ENCODE data around the gene C6orf163.

The C6orf163 gene

GRCh38 chr6:87375315-87375714, 30.7 kb downstream of the C6orf163 start:
- Histone ChIP-seq H3K79me1 (replicated peaks; ENCODE audit: low read length, poor library complexity, severe bottlenecking) (no peaks in the 10 kb centered on the region), H3K18ac (ENCODE audit: low read depth in 1 of 2, low read length in 2 of 2) (no peak overlapping the region), H2AK5ac (ENCODE audit: low read length, severe bottlenecking) (no peak overlapping the region), H3K9ac (ENCODE audit: low read length) (no peak overlapping the region), H4K91ac (ENCODE audit: low read length) (no peak overlapping the region), H3K14ac (ENCODE audit: low read length in 2 of 2) (no peak overlapping the region), H3K4me2 (ENCODE audit: low read length, poor library complexity, severe bottlenecking) (no peak overlapping the region), H2AFZ (ENCODE audit: low read depth, low read length) (no peak overlapping the region), H3K4me3 (ENCODE audit: insufficient read depth in 1 of 2, low read depth in 1 of 2, low read length in 2 of 2) (no peak overlapping the region), H3K4me1 (ENCODE audit: control insufficient read depth, insufficient read depth, low read depth, low read length) (no peaks in the 10 kb centered on the region), H3K4ac (ENCODE audit: low read depth in 1 of 2, low read length in 2 of 2) (no peak overlapping the region), H3K36me3 (ENCODE audit: control insufficient read depth in 1 of 2, insufficient read depth in 2 of 2, low read depth in 1 of 2, low read length in 2 of 2) (no peaks in the 10 kb centered on the region), H3K9me3 (ENCODE audit: control insufficient read depth, low read length) (peaks cover 4% of the 10 kb centered on the region), H2BK15ac (ENCODE audit: low read depth, poor library complexity, severe bottlenecking) (no peak overlapping the region), H2BK120ac (ENCODE audit: low read depth, low read length) (no peak overlapping the region), H2BK5ac (ENCODE audit: low read depth, low read length, poor library complexity, severe bottlenecking) (no peak overlapping the region), H3K27ac (ENCODE audit: low read length, poor library complexity, severe bottlenecking) (no peak overlapping the region), H2BK12ac (ENCODE audit: low read length in 2 of 2) (no peak overlapping the region), H3K27me3 (ENCODE audit: control insufficient read depth in 1 of 2, insufficient read depth in 1 of 2, low read length in 2 of 2) (no peaks in the 10 kb centered on the region), H3K23ac (ENCODE audit: low read length in 2 of 2) (no peak overlapping the region), H4K8ac (ENCODE audit: low read length) (no peak overlapping the region)
- 100% methylated on average over 1 of the region's 2 CpGs for WGBS
- no peak for DNase-seq

GRCh38 chr6:87376643-87377042, 32.0 kb downstream of the C6orf163 start:
- Histone ChIP-seq H3K18ac (ENCODE audit: low read depth in 1 of 2, low read length in 2 of 2) (no peak overlapping the region), H2BK15ac (ENCODE audit: low read depth, poor library complexity, severe bottlenecking) (no peak overlapping the region), H3K4ac (ENCODE audit: low read depth in 1 of 2, low read length in 2 of 2) (no peak overlapping the region), H2BK12ac (ENCODE audit: low read length in 2 of 2) (no peak overlapping the region), H3K27ac (ENCODE audit: low read length, poor library complexity, severe bottlenecking) (no peak overlapping the region), H3K9ac (ENCODE audit: low read length) (no peak overlapping the region), H3K9me3 (ENCODE audit: control insufficient read depth, low read length) (peaks cover 4% of the 10 kb centered on the region), H3K4me2 (ENCODE audit: low read length, poor library complexity, severe bottlenecking) (no peak overlapping the region), H4K8ac (ENCODE audit: low read length) (no peak overlapping the region), H4K91ac (ENCODE audit: low read length) (no peak overlapping the region), H3K79me1 (replicated peaks; ENCODE audit: low read length, poor library complexity, severe bottlenecking) (no peaks in the 10 kb centered on the region), H2BK120ac (ENCODE audit: low read depth, low read length) (no peak overlapping the region), H3K36me3 (ENCODE audit: control insufficient read depth in 1 of 2, insufficient read depth in 2 of 2, low read depth in 1 of 2, low read length in 2 of 2) (no peaks in the 10 kb centered on the region), H3K4me1 (ENCODE audit: control insufficient read depth, insufficient read depth, low read depth, low read length) (no peaks in the 10 kb centered on the region), H3K23ac (ENCODE audit: low read length in 2 of 2) (no peak overlapping the region), H3K4me3 (ENCODE audit: insufficient read depth in 1 of 2, low read depth in 1 of 2, low read length in 2 of 2) (no peak overlapping the region), H2BK5ac (ENCODE audit: low read depth, low read length, poor library complexity, severe bottlenecking) (no peak overlapping the region), H3K14ac (ENCODE audit: low read length in 2 of 2) (no peak overlapping the region), H2AFZ (ENCODE audit: low read depth, low read length) (no peak overlapping the region), H3K27me3 (ENCODE audit: control insufficient read depth in 1 of 2, insufficient read depth in 1 of 2, low read length in 2 of 2) (no peaks in the 10 kb centered on the region), H2AK5ac (ENCODE audit: low read length, severe bottlenecking) (no peak overlapping the region)
- DNase-seq: no peak
- 100% methylated on average over 1 of the region's 2 CpGs for WGBS

- H3K27ac ChIP-seq (ENCODE audit: low read length, poor library complexity, severe bottlenecking): no peak overlapping the region
- no peak for DNase-seq
- no peaks in the 10 kb centered on the region for H3K27me3 ChIP-seq (ENCODE audit: control insufficient read depth in 1 of 2, insufficient read depth in 1 of 2, low read length in 2 of 2)
- 94% methylated on average over 3 of the region's 4 CpGs for WGBS
- no peaks in the 10 kb centered on the region for H3K4me1 ChIP-seq (ENCODE audit: control insufficient read depth, insufficient read depth, low read depth, low read length)
- no peak overlapping the region for H2AFZ ChIP-seq (ENCODE audit: low read depth, low read length)
- H3K4ac ChIP-seq (ENCODE audit: low read depth in 1 of 2, low read length in 2 of 2): no peak overlapping the region
- no peak overlapping the region for H2AK5ac ChIP-seq (ENCODE audit: low read length, severe bottlenecking)
- H2BK15ac ChIP-seq (ENCODE audit: low read depth, poor library complexity, severe bottlenecking): no peak overlapping the region
- H3K4me3 ChIP-seq (ENCODE audit: insufficient read depth in 1 of 2, low read depth in 1 of 2, low read length in 2 of 2): no peak overlapping the region
- no peak overlapping the region for H3K4me2 ChIP-seq (ENCODE audit: low read length, poor library complexity, severe bottlenecking)
- H4K91ac ChIP-seq (ENCODE audit: low read length): no peak overlapping the region
- no peak overlapping the region for H4K8ac ChIP-seq (ENCODE audit: low read length)
- no peaks in the 10 kb centered on the region for H3K36me3 ChIP-seq (ENCODE audit: control insufficient read depth in 1 of 2, insufficient read depth in 2 of 2, low read depth in 1 of 2, low read length in 2 of 2)
- H3K18ac ChIP-seq (ENCODE audit: low read depth in 1 of 2, low read length in 2 of 2): no peak overlapping the region
- no peak overlapping the region for H3K14ac ChIP-seq (ENCODE audit: low read length in 2 of 2)
- no peak overlapping the region for H2BK12ac ChIP-seq (ENCODE audit: low read length in 2 of 2)
- H3K23ac ChIP-seq (ENCODE audit: low read length in 2 of 2): no peak overlapping the region
- H2BK120ac ChIP-seq (ENCODE audit: low read depth, low read length): no peak overlapping the region
- H2BK5ac ChIP-seq (ENCODE audit: low read depth, low read length, poor library complexity, severe bottlenecking): no peak overlapping the region
- no peaks in the 10 kb centered on the region for H3K9me3 ChIP-seq (ENCODE audit: control insufficient read depth, low read length)
- no peaks in the 10 kb centered on the region for H3K79me1 ChIP-seq (replicated peaks; ENCODE audit: low read length, poor library complexity, severe bottlenecking)
- H3K9ac ChIP-seq (ENCODE audit: low read length): no peak overlapping the region
Observed at GRCh38 chr6:87378947-87379346, 34.3 kb downstream of the C6orf163 start.

GRCh38 chr6:87382861-87383260, 38.2 kb downstream of the C6orf163 start:
- Histone ChIP-seq H3K9ac (ENCODE audit: low read length) (no peak overlapping the region), H3K27ac (ENCODE audit: low read length, poor library complexity, severe bottlenecking) (no peak overlapping the region), H3K4ac (ENCODE audit: low read depth in 1 of 2, low read length in 2 of 2) (no peak overlapping the region), H3K4me1 (ENCODE audit: control insufficient read depth, insufficient read depth, low read depth, low read length) (no peaks in the 10 kb centered on the region), H2AK5ac (ENCODE audit: low read length, severe bottlenecking) (no peak overlapping the region), H3K79me1 (replicated peaks; ENCODE audit: low read length, poor library complexity, severe bottlenecking) (no peaks in the 10 kb centered on the region), H4K8ac (ENCODE audit: low read length) (no peak overlapping the region), H3K9me3 (ENCODE audit: control insufficient read depth, low read length) (no peaks in the 10 kb centered on the region), H3K18ac (ENCODE audit: low read depth in 1 of 2, low read length in 2 of 2) (no peak overlapping the region), H3K27me3 (ENCODE audit: control insufficient read depth in 1 of 2, insufficient read depth in 1 of 2, low read length in 2 of 2) (no peaks in the 10 kb centered on the region), H4K91ac (ENCODE audit: low read length) (no peak overlapping the region), H3K14ac (ENCODE audit: low read length in 2 of 2) (no peak overlapping the region), H2BK5ac (ENCODE audit: low read depth, low read length, poor library complexity, severe bottlenecking) (no peak overlapping the region), H3K36me3 (ENCODE audit: control insufficient read depth in 1 of 2, insufficient read depth in 2 of 2, low read depth in 1 of 2, low read length in 2 of 2) (no peaks in the 10 kb centered on the region), H2BK120ac (ENCODE audit: low read depth, low read length) (no peak overlapping the region), H3K4me2 (ENCODE audit: low read length, poor library complexity, severe bottlenecking) (no peak overlapping the region), H2AFZ (ENCODE audit: low read depth, low read length) (no peak overlapping the region), H3K4me3 (ENCODE audit: insufficient read depth in 1 of 2, low read depth in 1 of 2, low read length in 2 of 2) (no peak overlapping the region), H3K23ac (ENCODE audit: low read length in 2 of 2) (no peak overlapping the region), H2BK15ac (ENCODE audit: low read depth, poor library complexity, severe bottlenecking) (no peak overlapping the region), H2BK12ac (ENCODE audit: low read length in 2 of 2) (no peak overlapping the region)
- 97% methylated on average over 4 of the region's 5 CpGs for WGBS
- no peak for DNase-seq
